HG03159 (cell line): ENCODE results near the gene CD1D.

ENCODE experiments used
- ATAC-seq: cut with Tn5 transposase; IDR thresholded peaks from one replicate; pipeline ENCODE4 v1.9.1; 2021; ENCODE audit warnings: mild to moderate bottlenecking, moderate library complexity; ENCODE audit not compliant: unreplicated experiment

The CD1D gene

DNA sequence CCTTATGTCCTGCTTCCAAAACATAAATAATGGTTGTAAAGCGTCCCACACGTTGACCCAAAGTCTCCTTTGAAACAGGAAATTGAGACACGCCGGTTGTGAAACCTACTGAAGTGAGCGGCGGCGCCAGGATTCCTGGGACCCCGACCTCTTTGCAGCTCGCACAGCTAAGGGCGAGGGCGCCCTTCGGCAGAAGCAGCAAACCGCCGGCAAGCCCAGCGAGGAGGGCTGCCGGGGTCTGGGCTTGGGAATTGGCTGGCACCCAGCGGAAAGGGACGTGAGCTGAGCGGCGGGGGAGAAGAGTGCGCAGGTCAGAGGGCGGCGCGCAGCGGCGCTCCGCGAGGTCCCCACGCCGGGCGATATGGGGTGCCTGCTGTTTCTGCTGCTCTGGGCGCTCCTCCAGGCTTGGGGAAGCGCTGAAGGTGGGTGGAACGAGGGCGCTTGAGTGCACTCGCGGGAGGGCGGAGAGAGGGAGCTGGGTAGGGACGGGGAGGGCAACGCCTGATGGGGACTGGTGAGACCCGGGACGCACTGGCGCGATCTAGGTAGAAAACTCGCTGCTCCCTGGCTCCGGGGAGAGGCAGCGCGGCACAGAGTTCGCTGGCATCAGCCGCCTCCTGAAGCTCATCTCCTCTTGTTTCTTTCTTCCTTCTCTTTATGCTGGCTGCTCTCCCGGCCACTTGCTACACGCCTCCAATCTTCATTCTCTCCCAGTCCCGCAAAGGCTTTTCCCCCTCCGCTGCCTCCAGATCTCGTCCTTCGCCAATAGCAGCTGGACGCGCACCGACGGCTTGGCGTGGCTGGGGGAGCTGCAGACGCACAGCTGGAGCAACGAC is at the start of gene CD1D:
TSS of gene CD1D (plus strand) at position 155 of the 836 bp plus-strand sequence. CDS start at position 362, 207 bp downstream.
- ATAC-seq, result no peak

DNA sequence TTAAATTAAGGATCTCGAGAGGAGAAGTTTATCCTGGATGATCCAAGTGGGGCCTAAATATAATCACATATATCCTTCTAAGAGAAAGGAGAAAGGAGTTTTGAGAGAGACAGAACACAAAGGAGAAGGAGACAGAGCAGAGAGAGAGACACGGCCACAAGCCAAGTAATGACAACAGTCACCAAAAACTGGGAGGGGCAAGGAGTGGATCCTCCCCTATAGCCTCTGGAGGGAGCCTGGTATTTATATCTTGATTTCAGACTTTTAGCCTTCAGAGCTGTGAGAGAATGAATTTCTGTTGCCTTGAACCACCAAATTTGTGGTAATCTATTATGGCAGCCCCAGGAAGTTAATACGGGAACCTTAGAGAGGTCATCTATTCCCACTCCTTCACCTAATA is 49.5 kb upstream of the CD1D start:
- no peak for ATAC-seq

DNA sequence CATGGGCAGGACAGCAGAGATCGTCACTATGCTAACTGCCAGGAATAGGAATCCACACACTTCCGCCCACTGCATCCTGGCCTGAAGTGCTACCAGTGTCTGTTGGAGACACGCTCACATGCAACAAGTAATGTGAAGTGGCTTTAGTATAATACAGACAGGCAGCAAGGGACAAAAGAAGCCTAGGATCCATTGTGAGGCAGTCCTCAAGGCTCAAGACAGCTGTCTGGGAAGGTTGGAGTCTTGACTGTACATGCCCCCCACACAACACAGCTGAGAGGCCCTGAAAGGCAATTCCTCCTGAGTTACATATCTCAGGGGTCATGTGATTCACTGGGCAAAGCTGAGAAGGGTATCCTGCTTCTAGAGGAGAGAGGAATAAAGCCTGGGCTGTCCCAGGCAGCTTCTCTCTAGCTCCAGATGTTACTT is 39.9 kb upstream of the CD1D start:
- ATAC-seq, result no peak

DNA sequence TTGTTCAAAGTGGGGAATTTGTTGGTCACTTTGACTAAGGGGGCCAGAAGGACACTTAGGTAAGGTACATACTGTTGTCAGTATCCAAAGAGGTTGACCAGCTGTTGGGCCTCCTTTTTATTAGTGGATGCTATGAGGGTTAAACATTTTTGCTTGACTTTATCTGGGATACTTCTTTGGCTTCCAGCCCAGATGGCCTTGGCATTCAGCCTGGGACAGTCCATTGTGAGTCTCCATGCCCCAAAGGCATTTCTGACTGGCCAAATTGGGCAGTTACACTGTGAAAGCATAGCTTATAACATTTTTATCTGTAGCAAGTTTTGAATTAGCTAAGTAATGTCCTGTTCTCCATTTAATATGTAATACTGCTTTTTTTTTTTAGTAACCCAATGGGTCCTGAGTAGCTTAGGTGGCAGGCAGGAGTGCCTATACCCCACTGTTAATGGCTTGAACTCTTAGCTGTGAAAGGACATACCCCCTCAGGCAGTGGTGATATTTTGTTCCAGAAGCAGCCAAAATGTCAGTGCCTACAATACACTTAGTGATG is 35.4 kb upstream of the CD1D start:
- no peak for ATAC-seq

DNA sequence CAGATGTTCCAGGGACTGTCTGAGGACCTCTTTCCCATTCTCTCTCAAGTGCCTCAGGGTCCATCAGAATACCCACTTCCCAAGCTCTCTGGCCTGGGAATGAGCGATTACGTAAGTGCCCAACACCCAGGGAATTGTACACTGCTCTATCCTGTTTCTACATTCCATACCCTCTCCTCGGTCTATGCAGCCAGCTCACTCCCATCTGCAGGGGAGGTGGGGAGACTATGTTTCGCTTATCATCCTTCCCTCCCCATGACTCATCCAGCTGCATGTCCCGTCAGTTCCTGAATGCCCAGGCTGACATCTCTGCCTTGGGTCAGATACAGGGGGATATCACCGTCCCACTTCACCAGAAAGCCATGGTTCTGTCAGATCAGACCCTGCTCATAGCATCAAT is 34.5 kb upstream of the CD1D start:
- no peak for ATAC-seq

GRCh38 chr1:158146739-158147138 is 34.0 kb upstream of the CD1D start:
- no peak for ATAC-seq

GRCh38 chr1:158147401-158147800 is 33.3 kb upstream of the CD1D start:
- no peak for ATAC-seq

DNA sequence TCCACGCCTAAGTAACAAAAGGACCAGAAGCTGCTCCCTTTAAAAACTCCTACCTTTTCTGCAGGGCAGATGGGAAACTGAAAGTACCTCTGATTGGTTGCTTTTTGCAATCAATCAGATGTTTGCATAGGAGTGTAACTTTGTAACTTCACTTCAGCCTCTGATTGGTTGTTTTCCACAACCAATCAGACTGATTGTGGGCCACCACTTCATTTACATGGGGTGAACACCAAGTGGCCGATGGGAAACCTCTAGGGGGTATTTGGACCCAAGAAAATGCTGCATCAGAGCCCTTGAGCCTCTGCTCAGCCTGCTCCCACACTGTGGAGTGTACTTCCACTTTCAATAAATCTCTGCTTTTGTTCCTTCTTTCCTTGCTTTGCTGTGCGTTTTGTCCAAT is 32.8 kb upstream of the CD1D start:
- no peak for ATAC-seq

- no peak for ATAC-seq
These were observed 32.2 kb upstream of the CD1D start for GRCh38 chr1:158148468-158148867.

GRCh38 chr1:158149175-158149574 is 31.5 kb upstream of the CD1D start:
- ATAC-seq, result no peak

DNA sequence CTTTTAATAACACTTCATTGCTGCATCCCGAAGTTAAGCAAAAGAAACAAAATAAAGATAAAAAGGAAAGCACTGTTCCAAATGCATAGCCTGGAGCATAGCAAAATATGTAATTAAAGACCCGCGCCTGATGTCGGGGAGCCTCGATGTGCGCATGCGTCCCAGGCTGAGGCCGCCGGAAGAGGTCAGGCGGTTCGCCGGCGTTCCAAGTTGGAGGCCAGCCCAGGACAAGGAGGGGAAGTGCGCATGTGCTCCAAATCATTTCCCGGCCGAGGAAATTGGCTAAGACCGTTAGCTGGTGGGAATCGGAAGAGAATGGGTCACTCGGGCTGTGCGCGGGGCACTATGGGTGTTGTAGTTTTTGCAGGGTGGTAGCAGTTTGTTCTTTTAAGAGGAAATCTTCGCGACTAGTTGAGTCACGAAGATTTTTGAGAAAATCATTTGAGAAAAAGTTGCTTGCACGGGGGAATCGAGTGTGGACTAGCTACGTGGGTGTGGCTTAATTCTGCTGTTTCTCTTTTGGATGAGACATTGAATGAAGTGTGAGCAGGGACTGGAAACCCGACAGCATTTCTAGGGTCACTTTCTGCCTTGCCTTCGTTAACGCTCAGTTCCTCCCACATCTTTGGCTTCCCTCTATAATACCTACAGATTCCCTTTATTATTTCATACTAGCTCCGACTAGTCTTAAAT is 31.0 kb upstream of the CD1D start:
- ATAC-seq, result peak; percentile 72

DNA sequence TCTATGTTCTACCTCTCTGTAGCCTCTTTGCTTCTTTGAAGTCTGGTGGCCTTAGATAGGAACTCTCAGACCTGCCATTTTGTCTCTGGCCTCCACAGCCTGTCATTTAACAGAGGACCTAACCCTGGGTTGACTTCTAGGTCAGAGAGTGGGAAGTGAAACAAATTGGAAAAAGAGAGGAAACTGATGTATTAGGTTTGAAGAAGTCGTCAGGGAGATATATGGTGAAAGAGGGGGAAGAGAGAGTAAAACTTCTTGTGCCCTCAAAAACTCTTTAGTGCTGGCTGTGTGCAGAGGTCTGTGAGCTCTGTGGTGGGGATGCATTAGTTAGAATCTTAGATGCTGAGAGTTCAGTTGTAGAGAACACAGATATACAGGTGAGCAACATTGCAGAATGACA is 30.2 kb upstream of the CD1D start:
- no peak for ATAC-seq

GRCh38 chr1:158153179-158153578 is 27.5 kb upstream of the CD1D start:
- ATAC-seq, result no peak

DNA sequence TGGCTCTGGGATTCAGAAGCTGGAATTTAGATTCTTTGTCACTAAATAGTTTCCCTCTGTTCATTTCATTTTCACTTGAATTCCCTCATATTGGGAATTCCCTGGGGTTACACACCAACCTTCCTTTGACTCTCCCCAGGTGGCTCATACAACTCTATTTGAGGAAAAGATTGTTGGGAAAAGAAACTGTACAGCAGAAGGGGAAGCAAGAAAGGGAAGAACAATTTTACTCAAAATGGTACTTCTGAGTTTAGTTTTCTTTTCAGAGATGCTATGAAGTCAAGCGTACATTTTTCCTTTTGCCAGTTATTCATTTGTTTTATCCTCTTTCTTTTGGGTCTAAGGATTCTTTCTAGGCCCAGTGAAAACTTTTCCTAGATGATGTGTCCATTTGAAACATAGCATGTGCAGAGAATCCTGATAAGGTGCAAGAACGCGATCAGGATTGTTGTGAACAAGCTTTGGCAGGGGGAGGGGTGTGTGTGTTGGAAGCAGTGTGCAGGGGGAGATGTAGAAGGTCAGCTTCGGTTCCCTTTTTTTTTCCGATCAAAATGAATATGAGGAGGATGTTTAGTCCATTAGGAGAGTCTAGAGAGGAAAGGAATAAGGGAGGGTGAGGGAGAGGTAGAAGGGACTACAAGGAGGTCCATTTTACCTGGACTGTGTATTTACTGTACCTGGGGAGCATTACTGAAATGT is 26.8 kb upstream of the CD1D start:
- ATAC-seq, result no peak

GRCh38 chr1:158154501-158154900 is 26.2 kb upstream of the CD1D start:
- ATAC-seq, result no peak

DNA sequence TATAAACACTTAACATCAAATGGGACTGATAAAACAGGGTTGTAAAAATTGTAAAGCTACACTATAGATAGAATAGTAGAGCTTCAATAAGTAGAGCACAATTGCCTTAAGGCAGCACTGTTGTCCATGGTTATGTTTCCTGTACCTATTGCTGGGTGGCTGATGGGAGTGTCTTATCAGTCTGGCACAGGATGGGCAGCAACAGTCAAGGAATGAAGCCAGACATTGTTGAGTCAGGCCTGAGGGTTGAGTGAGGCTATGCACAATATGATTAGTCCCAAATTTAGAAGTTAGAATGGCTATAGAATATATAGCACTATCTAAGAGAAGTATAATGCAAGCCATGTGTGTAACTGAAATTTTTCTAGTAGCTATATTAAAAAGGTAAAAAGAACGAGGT is 25.0 kb upstream of the CD1D start:
- ATAC-seq, result no peak

DNA sequence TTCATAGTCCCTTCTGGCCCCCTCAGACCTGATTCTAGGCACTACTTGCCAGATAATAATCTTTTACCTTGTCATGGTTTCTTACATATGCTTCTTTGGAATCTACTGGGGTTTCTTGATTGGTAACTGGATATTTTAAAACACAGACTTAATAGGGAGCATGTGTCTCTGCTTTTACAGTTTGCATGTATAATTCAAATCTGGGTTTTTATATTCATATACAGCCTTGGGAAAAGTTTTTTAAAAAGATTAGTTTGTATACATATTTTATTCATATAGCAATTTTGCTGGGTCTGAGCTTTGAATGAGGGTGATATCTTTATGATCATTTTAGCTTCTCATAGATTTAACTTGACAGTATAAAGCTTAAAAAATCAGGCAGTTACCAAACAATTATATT is 21.1 kb upstream of the CD1D start:
- ATAC-seq, result no peak

DNA sequence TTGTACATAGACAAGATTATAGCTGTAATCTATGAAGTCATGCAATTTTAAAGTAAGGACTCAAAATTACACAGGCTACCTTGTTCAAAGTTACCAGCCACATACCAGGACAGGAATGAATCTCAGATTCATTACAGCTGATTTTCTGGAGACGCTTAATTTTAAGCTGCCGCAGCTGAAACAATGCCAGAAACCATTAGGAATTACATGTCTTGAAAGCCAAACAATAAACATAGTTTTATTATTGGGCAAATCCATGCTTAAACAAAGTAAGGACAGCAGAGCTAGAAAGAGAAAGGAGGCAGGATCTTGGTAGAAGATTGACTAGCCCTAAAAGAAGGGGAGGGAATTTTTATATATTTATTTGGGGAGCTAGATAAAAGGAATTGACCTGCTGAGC is 19.2 kb upstream of the CD1D start:
- ATAC-seq, result no peak

GRCh38 chr1:158163000-158163947 is 17.4 kb upstream of the CD1D start:
- ATAC-seq, result peak; percentile 98

GRCh38 chr1:158169105-158169504 is 11.6 kb upstream of the CD1D start:
- no peak for ATAC-seq
